ENCODE measurements around the gene MGP.

GRCh38 chr12:14931359-14931758, 45.7 kb upstream of the MGP start:
- TF ChIP-seq ELF1 (CRISPR knock-in tag; IDR thresholded peaks at IDR 0.05) (no peak), ZEB1 (IDR thresholded peaks at IDR 0.05; ENCODE audit: insufficient replicate concordance, low read depth) (no peak)
